HG02970 (cell line): ENCODE measurements around the gene NOBOX.
A peak's percentile ranks its signal among the peaks of the same experiment; 100 is the strongest.
"Not testable (repeated sequence)": the region's sequence is repeated elsewhere in the genome, so short reads cannot be mapped to it uniquely, and the experiment has no call there.

Experiments used
- ATAC-seq: cut with Tn5 transposase; IDR thresholded peaks from one replicate; pipeline ENCODE4 v1.9.1; 2021; ENCODE audit warnings: mild to moderate bottlenecking, moderate library complexity, moderate number of reproducible peaks; ENCODE audit not compliant: unreplicated experiment, low FRiP score

NOBOX gene

DNA sequence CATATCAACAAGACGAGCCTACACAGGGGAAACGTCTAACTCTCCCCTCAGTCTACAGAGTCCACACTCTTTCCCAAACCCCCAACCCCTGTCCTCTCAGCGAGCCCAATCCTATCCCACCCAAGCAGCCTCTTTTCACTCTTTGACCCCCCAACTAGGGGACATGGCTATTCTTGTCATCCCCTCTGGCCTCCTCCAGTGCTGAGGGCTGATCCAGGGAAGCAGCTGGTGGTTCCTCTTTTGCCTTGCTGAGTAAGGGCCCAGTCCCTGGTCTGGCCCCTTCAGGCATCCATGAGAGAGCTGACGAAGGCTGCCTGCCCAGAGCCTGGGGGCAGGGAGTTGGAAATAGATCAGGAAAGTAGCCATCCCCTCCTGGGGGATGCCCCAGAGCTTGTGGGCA is 6.4 kb downstream of the NOBOX start:
- ATAC-seq: no peak

DNA sequence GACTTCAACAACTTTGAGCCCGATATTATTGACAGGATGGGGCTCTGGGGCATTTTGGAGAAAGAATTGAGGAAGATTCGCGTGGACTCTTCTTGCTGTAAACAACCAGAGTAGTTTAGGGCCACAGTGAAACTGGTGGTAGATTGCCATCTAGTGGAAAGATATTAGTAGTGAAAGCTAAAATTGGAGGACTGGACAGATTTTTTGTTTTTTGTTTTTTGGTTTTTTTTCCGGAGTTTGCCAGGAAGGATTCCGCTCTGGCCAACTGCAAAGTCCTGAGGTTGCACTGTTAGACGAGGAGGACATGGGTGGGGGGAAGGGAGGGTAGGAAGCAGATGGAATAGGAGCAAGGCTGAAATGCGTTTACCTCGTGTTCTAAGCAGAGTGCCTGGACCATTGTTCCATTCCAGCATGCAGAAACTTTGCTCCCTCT is 11.7 kb downstream of the NOBOX start:
- peak; percentile 63 for ATAC-seq

DNA sequence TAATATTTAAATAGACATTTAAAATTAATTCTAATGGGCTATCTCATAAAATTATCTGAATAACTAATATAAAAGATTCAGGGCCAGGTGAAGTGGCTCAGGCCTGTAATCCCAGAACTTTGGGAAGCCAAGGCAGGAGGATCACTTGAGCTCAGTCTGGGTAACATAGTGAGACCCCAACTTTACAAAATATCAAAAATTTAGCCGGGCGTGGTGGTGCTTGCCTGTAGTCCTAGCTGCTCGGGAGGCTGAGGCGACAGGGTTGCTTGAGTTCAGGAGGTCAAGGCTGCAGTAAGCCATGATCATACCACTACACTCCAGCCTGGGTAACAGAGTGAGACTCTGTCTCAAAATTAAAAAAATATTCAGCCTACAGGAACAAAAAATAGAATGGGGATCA is 12.5 kb downstream of the NOBOX start:
- no peak for ATAC-seq

DNA sequence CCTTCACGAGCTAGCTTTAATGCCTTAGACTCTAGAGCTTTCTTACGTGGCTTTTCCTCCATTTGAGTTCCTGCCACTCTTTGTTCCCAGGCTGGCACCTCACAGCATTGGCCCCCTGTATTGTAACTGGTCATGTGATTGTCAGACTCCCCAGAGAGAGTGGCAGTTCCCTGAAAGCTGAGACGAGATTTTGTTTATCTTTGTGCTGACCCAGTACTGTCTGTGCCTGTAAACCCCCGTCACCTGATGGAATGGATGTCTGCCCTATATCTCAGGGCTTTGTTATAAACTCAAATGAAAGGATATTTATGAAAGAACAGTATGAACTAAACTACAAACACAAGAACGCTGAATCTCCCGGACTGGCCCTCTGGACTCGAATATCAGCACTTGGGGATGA is 13.0 kb downstream of the NOBOX start:
- no peak for ATAC-seq

DNA sequence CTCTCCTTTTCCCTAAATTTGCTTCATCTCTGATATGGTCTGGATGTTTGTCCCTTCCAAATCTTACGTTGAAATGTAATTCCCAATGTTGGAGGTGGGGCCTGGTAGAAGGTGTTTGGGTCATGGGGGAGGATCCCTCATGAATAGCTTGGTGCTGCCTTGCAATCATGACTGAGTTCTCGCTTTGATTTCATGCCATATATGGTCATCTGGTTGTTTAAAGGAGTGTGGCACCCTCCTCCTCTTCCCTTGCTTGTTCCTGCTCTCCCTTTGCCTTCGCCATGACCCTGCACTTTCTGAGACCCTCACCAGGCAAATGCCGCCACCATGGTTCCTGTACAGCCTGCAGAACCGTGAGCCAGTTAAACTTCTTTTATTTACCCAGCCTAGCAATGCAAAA is 14.5 kb downstream of the NOBOX start:
- ATAC-seq: no peak

DNA sequence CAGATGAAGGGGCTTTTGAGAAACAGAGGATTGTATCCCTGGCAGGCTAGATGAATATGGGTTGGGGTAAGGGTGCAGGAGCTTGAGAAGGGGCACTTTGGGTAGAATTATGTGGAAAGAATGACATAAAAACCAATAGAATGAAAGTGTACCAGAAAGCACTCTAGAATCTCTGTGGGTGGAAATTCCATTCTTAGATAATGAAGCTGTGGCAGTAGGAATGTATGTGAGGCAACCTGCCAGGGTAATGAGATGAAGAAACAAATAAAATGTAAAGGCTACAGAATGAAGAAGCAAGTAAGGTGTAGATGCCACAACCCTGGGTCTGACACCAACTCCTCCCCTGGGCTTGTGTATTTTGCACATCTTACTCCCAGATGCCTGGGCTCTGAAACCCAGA is 16.8 kb downstream of the NOBOX start:
- no peak for ATAC-seq

DNA sequence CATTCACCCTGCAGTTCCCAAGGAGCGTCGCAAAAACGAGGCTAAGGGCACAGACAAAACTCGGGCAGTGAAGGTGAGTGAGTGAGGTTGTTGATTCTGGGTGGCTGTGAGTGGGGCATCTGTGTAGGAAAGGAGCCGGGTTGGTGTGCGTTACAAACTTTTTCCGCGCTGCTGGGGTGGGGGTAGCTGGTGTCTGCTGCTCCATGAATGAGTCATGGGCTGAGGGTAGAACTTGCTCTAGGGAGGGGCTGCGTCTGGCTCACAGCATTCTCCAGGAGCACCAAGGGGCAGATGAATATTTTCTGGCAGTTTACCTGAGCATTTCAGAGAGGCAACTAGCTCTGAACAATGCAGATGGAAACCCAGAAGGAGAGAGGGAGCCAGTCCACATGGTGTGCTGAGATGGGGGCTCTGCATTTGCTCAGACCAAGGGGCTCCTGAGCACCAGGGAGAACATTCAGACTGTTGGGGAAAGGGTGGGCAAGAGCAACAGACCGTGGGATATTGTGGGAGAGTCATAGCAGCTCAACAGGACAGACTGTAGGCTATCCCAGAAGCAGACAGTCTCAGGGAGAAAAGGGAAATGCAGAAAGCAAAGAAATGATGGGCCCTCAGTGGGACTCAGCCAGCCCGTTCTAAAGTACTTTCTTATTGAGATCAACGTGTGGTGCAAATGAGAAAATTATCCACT is 18.8 kb downstream of the NOBOX start:
- ATAC-seq: no peak

DNA sequence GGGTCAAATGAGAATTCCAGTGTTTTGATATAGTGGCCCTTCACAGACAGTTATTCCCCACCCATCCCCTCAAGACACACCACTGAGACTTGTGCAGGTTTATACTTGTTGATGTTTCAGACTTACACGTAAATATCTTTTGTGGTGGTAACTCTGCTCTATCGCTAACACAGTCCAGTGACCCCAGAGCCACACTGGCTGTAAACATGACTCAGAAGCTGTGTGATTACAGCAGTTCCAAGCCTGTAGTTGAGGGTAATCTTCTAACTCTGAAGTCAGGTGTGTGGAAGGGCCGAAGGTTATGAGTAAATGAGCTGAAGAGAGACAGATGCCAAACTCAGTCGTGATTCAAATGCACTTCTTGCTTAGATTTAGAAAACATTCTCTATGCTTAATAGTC is 19.4 kb downstream of the NOBOX start:
- no peak for ATAC-seq

DNA sequence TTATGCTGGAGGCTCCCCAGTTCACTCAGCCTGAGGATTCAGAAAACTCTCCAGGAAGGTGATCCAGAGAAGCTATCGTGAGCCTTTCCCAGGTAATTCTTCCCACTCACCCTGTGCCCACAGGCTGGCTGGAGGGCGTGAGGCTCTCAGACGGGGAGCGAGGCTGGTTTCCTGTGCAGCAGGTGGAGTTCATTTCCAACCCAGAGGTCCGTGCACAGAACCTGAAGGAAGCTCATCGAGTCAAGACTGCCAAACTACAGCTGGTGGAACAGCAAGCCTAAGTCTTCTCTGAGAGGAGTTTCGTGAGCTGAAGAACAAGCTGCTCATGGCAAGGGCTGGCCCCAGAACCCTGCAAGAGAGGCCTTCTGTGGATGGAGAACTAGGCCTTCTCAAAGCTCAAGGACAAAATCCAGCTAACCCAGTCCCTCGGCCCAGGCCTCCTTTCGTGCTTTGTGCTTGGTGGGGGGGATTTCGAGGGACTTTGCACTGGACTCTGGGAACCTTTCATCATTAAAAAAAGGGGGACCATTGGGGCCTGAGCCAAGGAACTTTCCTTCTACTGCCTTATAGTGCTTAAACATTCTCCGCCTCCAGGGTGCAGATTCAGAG is 23.6 kb downstream of the NOBOX start:
- no peak for ATAC-seq

DNA sequence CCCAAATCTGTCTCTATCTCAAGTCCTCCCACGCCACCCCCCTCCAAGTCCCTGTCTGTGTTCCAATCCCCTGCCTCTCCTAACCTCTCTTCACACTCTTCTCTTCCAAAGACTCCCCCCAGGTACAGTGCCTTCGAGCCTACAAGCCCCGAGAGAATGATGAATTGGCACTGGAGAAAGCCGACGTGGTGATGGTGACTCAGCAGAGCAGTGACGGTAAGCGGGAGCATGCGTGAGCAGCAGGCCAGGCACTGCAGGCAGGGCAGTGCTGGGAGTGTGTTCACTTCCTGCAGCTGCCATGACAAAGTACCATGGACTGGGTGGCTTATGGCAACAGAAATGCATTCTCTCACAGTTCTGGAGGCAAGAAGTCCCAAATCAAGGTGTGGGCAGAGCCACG is 24.8 kb downstream of the NOBOX start:
- no peak for ATAC-seq

DNA sequence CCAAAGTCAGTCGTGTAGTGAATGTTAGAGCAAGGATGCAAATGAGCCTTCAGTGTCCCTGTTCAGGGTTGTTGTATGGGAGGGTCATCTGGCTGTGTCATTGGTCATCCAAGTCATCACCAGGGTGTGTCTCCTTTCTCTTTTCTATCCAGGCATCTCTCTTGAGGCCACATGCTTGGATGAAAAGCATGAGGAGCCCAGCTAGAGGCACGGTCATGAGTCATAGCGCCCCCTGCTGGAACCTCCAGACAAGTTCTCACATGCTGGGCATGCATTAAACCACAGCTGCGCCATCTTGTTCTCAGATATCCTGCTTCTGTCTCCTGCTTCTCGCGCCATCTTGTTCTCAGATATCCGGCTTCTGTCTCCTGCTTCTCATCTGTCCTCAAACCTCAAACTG is 34.3 kb downstream of the NOBOX start:
- ATAC-seq: not testable (repeated sequence)

DNA sequence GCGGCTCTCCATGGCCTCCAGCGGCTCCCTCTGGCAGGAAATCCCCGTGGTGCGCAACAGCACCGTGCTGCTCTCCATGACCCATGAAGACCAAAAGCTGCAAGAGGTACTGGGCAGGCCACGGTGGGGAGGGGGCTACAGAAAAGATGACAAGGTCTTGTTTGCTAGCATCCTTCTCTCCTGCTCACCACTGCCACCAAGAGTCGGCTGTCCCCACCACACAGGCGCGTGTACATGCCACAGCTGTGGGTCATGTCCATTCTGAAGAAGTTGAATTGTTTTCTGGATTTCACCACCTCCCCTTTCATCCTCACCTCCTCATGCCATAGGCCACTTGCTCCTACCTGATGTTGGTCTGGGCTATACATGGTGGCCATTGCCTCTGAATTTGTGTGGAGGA is 36.2 kb downstream of the NOBOX start:
- not testable (repeated sequence) for ATAC-seq

DNA sequence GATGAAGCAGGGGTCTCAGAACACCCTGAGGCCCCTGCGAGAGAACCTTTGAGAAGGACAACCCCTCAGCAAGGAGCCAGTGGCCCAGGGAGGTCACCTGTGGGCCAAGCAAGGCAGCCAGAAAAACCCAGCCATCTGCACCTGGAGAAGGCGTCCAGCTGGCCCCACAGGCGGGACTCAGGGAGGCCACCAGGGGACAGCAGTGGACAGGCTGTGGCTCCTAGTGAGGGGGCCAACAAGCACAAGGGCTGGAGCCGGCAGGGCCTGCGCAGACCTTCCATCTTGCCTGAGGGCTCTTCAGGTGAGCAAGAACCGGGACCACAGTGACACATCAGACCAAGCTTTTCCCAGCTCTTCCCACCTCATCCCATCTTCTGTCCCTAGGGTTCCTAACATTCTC is 38.0 kb downstream of the NOBOX start:
- ATAC-seq: not testable (repeated sequence)

DNA sequence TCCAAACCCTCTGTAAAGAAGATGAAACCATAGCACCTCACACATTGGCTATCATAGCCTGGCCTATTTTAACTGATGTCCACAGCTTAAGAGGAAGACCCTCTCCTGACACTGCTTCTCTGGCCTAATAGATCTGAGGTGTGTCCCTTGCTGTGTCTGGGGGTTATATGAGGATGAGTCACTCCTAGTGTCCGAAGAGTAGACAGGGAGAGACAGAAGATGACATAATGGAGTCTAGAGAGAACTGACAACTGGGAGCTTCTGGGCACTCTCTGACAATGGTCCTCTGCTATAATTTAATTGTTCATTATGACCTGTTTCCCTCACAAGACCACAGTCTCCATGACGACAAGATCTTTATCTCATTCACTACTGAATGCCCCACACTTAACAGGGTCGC is 41.4 kb downstream of the NOBOX start:
- ATAC-seq: not testable (repeated sequence)

DNA sequence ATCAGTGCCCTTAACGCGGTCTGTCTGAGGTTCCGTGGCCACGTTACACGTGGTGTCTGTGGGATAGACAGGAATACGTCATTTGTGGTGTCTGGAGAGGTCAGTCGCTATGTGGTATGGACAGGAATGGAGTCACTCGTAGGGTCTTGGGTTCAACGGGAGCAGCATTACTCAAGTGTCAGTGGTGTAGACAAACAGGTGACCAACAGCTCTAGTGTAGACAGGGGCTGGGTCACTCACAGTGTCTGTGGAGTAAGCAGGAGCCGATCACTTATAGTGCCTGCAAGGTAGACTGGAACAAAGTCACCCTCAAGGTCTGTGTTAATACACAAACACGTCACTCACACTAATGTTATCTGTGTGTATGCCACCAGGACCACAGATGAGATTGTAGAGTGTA is 46.6 kb downstream of the NOBOX start:
- not testable (repeated sequence) for ATAC-seq

DNA sequence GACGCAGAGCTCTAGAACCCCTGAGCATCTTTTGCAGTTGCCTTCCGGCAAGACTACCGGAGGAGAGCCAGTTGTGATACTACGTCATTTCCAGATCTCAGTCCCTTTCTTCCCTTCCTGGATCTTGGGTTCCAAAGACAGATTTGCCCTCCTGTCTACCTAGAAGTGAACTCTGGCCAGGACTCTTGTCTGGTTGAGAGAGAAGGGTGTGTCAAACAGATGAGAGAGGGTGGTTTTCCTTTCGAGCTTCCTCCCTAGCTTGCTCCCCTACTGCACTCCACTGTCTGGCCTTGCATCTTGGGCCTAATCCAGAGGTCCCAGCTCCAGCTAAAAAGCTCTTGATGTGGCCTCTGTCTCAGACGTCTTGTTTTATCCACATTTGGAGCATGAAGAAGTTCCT is 47.3 kb downstream of the NOBOX start:
- ATAC-seq: not testable (repeated sequence)

DNA sequence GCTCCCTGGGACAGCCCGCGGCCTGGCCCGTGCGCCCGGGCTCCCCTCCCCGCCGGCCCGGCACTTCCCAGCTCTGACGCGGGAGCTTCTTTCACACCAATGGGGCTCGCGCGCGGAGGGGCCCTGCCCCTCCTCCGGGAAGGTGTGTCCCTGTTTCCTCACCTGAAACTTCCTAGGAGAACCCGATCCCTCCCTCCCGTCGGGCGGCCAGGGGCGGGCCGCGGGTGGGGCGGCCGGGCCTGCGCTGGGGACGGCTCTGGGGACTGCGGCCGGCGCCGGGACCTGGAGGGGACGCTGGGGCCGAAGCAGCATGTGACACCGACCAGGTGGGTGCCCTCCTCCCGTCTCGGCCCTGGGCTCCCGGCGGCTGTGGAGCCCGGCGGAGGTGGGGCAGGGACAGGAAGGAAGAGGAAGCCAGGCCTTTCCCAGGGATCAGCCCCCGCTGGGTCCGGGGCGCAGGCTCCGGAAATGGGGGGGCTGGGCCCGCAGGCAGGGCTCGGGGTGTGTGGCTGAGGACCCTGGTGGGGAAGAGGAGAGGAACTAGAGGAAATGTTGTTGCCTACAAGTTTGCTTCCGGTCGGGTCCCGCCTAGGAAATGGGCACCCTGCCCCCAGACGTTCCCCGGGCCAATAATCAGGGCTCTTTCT is 48.2 kb downstream of the NOBOX start, which contains the start of gene ARHGEF5:
TSS of gene ARHGEF5 (plus strand) at position 227 of the 647 bp plus-strand sequence. CDS start 7,268 bp downstream, outside the sequence.
- peak; percentile 76 for ATAC-seq

DNA sequence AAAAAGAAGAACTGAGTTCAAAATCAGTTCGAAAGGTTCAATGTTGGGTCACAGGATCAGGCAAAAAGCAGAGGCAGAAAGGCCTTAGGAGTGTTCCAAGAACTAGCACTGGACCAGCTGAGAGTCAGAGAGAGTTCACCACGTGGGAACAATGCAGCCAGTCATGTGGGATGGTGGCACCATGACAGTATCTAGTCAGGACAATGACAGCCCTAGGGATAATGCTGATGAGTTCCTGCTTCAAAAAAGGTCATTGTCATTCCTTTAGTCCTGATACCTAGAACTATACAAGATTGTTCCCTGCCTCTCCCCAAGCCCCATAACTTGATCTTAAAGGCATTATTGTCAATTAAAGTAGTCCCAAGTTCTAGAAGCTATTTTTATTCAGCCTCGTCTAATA is 51.8 kb downstream of the NOBOX start:
- not testable (repeated sequence) for ATAC-seq

DNA sequence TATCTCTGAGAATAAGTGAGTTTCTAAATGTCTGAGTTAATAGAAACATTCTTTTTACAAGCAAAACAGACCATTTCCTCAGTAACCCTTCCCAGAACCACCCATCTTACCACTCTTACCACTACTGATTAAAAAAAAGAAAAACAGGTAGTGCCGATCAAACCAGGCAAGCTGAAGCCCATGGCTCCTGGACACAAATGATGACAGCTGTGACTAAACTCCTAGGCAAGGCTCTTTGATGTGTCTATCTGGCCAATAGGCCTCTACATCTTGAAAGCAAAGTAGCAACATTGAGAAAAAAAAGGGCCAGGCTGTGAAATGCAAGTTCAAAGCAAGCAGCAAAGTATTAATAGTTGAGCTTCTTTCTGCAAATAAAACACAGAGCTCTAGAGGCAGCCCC is 54.9 kb downstream of the NOBOX start:
- not testable (repeated sequence) for ATAC-seq
